Measurements from ENCODE around the gene FAM107B.

DNA sequence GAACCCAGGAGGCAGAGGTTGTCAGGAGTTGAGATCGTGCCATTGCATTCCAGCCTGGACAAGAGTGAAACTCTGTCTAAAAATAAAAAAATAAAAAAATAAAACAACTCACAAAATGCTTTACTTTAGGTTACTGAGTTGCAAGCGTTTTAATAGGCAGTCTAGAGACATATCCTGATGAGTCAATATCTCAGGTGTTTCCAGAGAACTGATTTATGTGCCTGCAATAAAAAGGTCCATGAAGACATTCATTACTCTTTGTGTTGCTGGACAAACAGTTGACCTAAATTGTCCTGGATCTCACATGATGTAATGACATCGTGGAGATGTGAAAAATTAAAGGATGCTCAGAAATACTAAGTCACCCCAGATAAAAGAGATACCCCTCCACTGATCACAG, 31.6 kb upstream of the FAM107B start:
- TF ChIP-seq CTCF (IDR thresholded peaks at IDR 0.05; ENCODE audit: low read depth, low read length, missing input control) (no peak), MAX (IDR thresholded peaks at IDR 0.05) (no peak), GABPA (IDR thresholded peaks at IDR 0.05 in 1 of 2, conservative IDR thresholded peaks at IDR 0.05 in 1 of 2) (no peak), RAD21 (IDR thresholded peaks at IDR 0.05) (no peak), JUND (IDR thresholded peaks at IDR 0.05) (no peak)
- TF ChIP-seq, protein P1, sequence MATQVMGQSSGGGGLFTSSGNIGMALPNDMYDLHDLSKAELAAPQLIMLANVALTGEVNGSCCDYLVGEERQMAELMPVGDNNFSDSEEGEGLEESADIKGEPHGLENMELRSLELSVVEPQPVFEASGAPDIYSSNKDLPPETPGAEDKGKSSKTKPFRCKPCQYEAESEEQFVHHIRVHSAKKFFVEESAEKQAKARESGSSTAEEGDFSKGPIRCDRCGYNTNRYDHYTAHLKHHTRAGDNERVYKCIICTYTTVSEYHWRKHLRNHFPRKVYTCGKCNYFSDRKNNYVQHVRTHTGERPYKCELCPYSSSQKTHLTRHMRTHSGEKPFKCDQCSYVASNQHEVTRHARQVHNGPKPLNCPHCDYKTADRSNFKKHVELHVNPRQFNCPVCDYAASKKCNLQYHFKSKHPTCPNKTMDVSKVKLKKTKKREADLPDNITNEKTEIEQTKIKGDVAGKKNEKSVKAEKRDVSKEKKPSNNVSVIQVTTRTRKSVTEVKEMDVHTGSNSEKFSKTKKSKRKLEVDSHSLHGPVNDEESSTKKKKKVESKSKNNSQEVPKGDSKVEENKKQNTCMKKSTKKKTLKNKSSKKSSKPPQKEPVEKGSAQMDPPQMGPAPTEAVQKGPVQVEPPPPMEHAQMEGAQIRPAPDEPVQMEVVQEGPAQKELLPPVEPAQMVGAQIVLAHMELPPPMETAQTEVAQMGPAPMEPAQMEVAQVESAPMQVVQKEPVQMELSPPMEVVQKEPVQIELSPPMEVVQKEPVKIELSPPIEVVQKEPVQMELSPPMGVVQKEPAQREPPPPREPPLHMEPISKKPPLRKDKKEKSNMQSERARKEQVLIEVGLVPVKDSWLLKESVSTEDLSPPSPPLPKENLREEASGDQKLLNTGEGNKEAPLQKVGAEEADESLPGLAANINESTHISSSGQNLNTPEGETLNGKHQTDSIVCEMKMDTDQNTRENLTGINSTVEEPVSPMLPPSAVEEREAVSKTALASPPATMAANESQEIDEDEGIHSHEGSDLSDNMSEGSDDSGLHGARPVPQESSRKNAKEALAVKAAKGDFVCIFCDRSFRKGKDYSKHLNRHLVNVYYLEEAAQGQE (IDR thresholded peaks at IDR 0.05): no peak
- TF ChIP-seq, protein P2, sequence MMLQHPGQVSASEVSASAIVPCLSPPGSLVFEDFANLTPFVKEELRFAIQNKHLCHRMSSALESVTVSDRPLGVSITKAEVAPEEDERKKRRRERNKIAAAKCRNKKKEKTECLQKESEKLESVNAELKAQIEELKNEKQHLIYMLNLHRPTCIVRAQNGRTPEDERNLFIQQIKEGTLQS (IDR thresholded peaks at IDR 0.05): no peak
